ENCODE measurements around the gene SPEF2.

The SPEF2 gene

DNA sequence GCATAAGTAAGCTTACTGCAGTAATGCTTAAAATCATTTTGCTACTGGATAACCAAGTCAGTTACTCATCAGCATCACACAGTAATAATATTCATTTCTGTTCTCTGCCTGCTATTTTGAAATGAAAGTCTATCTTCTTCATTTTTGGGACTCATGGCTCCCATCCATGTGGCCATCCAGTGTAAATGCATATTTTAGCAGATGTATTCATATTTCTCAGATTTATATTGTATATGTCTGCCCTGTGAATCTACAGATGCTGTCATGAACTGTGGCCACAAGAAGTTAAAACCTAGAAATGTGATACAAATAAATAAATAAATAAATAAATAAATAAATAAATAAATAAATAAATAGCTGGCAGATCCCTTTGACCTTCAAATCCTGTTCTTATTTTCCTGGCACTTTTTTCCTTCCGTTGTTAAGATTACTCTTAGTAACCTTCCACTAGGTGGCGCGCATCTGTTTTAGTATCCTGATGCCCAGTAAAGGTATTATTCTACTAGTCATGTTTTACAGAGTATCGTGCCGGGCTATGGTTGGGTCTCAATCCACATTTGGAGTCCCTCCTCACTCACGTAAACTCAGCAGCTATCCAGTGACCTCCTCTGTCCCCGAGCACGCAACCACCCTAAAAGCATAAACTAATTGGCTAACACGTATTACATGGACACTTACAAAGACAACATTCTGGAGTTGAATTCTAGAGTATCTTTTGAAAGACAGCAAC lies 159.9 kb downstream of the SPEF2 start:
- DNase-seq (ENCODE audit: low read depth in 1 of 2, low spot score in 1 of 2): peak; percentile 21 to 39

DNA sequence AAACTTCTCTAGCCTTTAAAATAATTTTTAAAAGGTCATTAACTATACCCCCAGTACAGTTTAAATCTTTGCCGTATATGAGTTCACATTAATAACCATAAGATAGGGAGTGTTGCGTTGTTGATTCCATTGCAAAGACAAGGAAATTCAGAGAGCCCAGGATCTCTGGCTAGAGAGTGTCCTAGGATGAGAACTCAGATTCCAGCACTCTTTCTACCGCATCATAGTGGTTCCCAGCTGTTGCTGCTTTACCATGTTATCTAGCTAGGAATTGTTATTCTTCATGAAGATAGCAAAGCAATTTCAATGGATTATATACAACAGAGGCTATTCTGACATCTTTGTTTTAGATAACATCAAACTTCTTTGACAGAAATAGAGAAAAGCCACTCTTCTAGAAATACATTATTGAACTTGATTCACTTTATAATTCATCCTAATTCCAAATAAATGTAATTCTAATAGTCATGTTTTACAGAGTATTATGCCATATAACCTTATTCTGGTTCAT lies 160.7 kb downstream of the SPEF2 start:
- no peak for DNase-seq (ENCODE audit: low read depth in 1 of 2, low spot score in 1 of 2)

DNA sequence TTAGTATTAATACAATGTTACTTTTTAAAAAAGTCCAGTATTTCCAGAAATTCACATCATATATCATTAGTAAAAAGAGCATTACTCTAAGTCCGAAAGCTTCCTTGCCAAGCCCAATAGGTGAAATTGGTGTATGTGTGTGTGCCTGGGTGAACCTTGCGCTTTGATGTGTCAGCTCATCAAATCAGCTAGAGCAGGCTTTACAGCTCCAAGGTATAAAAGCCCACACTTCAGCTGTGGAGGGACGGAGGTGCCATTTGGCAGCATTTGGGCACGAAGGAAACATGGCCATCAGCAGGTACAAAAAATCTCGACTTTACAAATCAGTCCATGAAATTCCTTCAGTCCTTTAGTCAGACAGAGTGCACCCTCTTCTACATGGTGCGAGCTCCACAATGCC lies 162.6 kb downstream of the SPEF2 start:
- DNase-seq (ENCODE audit: low read depth in 1 of 2, low spot score in 1 of 2): peak in 1 of 2 donors; percentile 32

DNA sequence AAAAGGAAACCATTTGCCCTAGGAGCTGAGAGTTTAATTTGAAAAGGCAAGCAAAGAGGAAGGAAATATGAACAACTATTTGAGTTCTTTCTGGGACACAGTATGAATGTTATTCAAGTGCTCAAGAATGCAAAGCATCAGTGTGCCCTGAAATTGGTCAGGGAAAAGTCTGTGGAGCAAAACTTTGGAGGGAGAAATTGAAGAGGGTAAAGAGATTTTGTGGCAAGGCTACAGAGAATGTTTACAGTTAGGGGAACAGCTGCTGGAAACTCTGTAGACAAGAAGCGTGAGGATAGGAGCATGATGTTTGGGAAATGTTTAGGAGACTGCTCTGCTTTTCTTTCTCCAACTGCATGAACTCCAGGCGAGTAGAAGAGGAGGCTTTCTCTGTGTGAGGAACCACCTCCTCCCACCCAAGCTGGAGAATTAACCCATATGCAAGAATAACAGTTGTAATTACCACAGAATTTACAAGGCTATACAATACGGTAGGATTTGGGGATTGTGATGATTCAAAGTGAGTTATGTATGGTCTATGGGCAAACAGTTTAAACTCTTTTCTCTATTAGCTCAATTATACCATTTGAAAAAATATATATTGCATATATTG lies 163.6 kb downstream of the SPEF2 start:
- DNase-seq (ENCODE audit: low read depth in 1 of 2, low spot score in 1 of 2): no peak

DNA sequence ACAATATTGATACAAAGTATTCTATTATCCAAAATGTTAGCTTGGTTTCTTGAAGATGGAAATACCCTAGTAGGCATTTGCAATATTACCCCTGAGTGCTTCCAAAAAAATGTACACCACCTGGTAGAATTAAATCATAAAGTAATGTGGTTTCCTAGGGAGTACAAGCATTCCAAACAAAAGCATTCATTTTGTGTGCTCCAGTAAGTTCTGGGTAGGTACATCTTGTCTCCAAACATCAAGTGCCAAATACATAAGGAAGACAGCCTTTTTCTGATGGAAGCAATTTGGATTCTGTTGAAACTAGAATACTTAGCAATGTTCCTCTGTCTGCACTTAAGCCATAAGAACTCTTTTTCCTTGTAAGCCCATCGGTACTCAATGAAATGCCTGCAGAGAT lies 165.9 kb downstream of the SPEF2 start:
- DNase-seq (ENCODE audit: low read depth in 1 of 2, low spot score in 1 of 2): no peak

DNA sequence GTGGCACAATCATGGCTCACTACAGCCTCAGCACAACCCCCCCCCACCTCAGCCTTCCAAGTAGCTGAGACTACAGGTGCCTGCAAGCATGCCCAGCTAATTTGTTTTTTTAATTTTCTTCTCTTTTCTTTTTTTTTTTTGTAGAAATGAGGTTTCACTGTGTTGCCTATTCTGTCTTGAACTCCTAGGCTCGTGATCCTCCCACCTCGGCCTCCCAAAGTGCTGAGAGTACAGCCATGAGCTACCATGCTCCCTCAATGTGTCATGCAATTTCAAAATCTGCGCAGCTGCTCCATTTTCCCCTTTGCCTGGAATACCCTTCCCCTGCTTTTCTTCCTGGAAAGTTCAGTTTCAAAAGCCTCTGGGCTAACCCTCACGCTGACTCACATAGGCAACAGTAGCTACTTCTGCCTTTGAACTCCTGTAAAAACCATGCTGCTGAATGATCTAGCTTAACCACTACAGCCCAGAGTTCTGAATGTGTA lies 168.0 kb downstream of the SPEF2 start:
- DNase-seq (ENCODE audit: low read depth in 1 of 2, low spot score in 1 of 2): peak in 1 of 2 donors; percentile 12

DNA sequence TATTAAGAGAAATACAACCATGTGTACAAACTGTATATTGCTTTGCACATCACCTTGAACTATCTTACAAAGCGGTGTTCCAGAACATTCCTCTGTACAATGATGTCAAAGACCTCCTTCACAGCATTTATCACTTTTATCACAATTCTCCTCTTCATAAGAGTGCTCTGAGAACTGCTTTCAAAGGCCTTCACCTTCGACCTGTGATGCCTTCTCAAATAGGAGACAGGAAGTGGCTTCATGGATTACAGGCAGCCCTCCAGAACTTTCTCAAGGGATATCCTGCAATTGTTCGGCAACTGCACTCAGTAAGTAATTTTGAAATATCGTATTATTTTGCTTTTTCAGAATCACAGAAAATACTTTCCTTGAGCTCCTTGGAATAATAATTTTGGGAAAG lies 171.1 kb downstream of the SPEF2 start:
- DNase-seq (ENCODE audit: low read depth in 1 of 2, low spot score in 1 of 2): no peak

DNA sequence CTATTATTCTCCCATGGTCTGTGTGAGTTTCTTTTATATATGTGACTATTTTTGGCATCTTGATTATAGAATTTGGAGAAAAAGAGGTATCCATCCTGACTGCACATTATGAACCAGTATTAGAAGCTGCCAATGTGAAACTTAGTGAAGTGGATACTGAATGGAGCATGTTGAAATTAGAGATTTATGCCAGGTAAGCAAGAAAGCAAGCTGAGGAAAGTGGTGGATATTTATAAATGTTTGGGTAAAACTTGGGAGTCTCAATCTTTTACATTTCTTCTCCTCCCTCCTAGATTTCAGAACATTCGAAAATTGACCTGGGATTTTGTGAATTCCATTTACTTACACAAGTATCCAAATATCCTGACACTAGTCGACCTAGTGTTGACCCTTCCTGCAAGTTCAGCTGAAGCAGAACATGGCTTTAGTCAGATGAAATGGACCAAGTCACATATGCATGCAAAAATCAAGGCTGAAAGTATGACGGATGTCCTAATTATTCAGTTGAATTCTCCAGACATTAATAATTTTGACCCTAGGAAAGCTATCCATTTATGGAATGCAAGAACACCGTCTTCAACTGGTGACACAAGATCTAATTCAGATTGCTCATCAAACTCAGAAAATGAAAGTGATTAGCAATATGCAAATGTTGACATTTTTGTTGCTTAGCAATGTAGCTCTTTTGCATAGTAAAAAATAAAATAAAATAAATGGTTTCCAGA lies 172.2 kb downstream of the SPEF2 start:
- DNase-seq (ENCODE audit: low read depth in 1 of 2, low spot score in 1 of 2): no peak

DNA sequence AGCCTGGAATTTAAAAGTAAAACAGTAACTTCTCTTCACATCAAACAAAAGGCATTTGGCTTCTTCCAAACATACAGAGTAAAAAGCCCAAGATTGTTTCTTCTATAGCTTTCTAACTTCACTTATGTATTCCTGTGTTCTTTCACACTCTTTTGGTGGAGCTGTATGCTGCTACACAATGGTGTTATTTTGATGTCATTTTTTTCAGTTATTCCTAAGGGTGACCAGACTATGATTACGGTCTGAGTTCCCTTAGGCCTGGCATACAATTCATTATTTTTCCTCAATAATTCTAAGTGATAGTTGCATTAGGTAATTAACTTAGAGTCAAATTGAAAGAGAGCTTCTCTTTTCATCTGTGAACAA lies 172.8 kb downstream of the SPEF2 start:
- DNase-seq (ENCODE audit: low read depth in 1 of 2, low spot score in 1 of 2): no peak

DNA sequence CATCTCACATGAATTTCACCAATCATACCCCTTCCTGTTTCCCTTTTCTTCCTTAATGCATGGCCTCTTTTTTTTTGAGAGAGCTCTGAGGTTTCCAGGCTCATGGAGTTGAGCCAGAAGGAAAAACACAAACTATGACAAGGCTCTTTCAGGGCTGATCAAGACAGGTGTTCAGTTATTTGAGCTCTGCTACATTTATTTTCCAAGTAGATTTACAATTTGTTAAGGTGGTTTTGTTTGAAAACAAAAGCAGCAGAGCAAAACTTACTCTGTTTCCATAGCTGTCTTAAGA lies 176.6 kb downstream of the SPEF2 start:
- DNase-seq (ENCODE audit: low read depth in 1 of 2, low spot score in 1 of 2): no peak

DNA sequence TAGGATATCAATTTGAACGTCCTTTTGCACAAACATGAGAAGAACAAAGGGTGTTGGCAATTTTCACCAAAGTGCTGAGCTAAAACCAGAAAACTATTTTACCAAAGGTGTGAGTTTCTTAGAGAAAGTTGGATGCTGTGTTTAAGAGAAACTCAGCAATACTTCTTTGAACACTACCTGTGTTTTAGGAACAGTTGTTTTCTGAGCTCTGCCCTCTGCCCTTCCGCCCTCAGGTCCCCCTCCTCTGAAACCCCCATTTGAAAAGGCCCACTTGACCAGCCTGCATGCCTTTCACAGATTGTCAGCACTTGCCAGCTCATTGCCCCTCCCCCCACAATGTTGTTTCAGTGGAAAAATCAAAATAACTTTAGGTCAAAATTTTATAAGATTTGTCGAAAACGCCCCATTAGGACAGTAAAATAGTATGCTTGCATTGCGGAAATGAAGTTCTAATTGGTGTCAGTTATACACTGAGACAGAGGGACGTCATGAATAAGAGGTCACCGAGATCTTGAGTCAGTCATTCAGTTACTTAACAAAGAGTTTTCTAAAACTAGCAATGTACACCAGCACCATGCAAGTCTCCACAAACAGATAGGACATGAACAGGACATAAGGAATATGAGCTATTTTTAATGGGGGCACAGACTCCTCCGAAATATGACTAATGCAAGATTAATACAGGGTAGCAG lies 177.2 kb downstream of the SPEF2 start:
- no peak for DNase-seq (ENCODE audit: low read depth in 1 of 2, low spot score in 1 of 2)

DNA sequence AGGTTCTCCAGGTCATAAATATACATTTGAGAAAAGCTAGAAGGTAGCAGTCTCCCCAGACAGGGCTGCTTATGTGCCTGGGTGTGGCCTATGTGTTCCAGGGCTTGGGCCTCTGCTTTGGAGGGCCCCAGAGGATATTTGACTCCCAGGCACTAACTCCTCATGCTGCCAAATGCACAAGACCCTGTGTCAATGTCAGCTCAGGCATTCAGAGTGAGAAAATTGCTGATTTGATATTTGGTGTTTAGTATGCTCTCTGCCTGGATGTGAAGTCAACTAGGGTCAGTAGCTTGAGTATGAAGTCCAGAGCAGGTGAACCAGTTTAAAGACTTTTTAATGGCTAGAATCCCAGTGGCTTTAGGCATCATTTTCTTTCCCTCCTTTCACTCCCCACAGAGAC lies 181.5 kb downstream of the SPEF2 start:
- no peak for DNase-seq (ENCODE audit: low read depth in 1 of 2, low spot score in 1 of 2)

DNA sequence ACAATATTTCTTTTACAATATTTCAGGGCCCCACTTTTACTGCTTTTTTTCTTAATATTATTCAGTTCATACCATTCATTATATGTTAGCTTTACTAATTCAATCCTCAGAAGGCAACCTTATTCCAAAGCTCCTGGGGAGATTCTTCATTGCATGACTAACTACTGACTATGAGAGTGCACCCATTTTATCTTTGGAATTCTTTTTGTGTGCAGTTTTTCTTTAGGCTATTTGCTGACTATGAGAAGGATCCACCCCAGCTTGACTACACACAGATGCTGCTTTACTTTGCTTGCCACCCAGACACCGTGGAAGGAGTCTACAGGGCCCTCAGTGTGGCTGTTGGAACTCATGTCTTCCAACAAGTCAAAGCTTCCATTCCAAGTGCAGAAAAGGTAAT lies 182.1 kb downstream of the SPEF2 start:
- no peak for DNase-seq (ENCODE audit: low read depth in 1 of 2, low spot score in 1 of 2)

DNA sequence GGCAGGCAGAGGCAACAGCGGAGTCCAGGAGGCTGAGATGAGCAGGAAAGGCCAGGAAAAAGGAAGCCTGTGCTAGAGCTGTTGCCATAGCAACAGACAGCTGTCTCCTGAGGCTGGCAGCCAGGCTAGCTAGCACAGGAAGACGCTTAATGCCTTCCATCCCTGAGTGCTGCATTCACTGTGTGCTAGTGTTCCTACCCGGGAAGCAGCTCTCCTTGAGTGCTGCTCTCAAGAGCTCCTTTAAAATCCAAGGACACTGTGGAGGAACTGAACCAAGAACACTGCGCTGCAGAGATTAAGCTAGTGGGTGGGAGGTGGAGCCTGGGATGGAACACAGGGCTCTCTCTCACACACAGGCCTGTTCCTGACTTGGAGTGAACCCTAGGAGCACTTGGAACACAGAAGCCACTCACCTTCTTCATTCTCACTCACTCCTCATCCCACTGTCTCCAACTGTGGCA lies 185.6 kb downstream of the SPEF2 start:
- no peak for DNase-seq (ENCODE audit: low read depth in 1 of 2, low spot score in 1 of 2)

DNA sequence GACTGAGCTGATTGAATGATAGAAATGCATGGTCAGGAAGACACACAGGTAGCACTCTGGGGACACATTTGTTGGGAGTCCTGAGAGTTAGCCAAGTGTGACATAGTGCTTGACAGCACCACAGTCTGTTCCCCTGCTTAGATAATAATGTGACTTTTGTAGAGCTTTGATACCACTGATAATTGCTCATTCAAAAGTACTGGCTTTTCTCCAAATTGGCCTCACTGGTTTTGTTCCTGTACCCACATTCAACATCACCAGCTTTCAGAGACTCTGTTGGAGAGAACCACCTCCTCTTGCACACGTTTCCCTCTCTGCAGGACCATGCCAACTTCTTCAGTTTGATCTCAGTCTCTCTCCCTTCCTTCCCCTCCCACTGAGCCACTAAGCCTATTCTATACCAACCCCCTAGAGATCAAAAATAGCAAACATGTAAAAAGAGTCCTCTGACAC lies 186.6 kb downstream of the SPEF2 start:
- DNase-seq (ENCODE audit: low read depth in 1 of 2, low spot score in 1 of 2): no peak

DNA sequence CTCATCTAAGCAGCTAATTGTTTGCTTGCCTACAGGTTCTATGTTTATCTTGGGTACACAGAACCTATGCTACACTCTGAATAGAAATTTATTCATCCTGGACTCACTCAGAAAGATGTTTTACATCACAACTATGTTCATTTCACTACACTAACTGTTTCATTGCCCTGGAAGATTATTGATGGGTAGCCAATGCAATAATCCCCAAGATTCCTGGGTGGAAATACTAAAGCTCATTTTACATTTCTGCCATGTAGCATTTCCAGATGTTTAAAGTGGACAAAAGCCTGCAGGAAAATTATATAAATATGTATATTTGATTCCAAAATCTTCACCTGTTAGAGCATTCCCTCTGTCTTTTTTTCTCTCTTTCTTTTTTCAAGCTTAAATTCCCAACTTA lies 187.2 kb downstream of the SPEF2 start:
- no peak for DNase-seq (ENCODE audit: low read depth in 1 of 2, low spot score in 1 of 2)

DNA sequence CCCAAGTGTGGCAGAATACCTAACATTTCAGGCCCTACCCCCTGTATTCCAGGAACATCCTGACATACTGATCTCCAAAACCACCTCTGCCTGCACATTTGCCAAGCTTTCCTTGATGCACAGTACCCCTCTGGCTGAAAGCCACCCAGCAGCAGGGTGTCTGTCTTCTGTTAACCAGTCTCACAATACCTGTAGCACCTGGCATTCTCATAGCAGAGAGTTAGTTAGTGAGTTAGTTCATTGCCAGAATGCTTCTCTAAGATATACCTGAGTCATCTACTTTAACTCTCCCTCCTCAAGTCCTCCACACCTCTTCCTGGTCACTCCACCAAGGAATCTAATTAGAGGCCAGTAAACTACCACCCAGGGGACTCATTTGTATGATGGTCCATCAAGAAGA lies 192.9 kb downstream of the SPEF2 start:
- DNase-seq (ENCODE audit: low read depth in 1 of 2, low spot score in 1 of 2): no peak

DNA sequence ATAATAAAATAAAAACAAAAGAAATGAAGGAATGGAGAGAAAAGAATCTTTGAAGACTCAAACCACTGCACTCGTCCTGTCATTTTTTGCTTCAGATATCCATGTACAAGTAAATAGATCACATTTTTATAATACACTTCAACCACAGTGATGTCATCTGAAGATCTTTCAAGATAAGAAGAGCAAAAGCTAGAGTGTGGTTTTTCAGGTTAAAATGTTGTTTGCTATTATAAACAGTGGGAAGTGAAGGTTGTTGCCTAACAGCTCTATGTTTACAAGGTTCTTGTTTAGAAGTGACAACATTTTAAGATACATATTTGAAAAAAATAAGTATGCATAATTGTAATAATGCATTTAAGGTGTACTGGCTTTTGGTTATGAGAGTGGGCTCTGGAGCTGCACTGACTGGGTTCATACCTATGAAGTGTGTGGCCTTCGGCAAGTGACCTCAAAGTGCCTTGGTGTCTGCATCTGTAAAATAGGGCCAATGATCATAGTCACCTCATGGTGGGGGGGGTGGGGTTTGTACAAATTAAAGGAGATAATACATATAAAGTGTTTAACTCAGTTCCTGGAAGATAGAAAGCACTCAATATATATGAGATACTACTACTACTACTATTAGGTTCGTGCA lies 193.6 kb downstream of the SPEF2 start:
- DNase-seq (ENCODE audit: low read depth in 1 of 2, low spot score in 1 of 2): no peak

DNA sequence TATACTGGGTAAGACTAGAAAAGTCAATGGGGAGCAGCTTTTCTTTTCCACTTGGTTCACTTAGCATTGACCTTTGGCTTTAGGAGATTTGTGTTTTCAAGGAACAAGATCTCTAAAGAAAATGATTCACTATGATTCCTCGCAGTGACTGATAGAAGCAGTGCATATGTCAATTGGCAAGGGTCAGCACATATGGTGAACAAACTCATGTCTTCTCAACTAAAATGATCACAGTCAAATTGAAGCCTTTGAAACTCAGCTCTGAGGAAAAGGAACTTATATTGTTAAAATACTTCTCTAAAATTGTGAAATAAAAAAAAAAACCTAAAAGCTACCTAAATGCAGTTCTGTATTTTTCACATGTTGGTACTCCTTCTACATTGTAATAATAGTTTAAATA lies 195.9 kb downstream of the SPEF2 start:
- DNase-seq (ENCODE audit: low read depth in 1 of 2, low spot score in 1 of 2): no peak

DNA sequence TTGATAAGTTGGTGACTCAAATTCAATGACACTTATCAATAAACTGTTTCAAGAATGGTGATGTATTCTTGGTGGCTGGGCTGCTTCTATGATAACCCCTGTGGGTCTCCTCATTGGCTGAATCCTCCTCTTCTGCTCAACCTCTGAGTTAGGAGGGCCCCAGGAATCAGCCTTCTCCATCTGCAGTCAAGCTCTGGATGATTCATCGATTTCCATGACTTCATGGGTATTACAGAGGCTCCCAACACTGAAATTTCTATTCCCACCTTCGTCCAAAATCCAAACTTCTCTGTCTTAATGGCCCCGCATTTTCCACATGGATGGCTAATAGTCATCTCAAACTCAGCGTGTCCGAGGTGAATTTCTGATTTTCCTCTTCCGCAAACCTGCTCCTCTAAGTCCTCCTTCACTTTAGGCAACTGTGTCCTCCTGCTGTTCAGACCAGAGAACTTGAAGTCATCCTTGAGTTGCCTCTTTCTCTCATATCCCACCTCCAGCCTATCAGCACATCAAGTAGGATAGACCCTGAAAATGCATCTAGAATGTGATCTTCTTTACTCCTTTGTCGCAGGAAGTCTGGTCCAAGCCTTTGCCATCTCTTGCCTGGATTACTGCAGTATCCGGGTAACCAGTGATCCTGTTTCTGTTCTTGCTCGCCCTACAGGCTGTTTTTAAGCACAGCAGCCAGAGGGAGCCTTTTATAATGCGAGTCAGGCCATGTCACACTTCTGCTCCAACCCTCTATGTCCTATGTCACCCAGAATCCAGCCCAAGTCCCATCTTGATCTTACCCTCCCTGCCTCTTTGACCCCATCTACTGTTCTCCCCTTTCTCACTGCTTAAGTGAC lies 197.7 kb downstream of the SPEF2 start:
- no peak for DNase-seq (ENCODE audit: low read depth in 1 of 2, low spot score in 1 of 2)
